ENCODE data around the gene CEP170.
"Not testable (repeated sequence)": the region's sequence is repeated elsewhere in the genome, so short reads cannot be mapped to it uniquely, and the experiment has no call there.

The CEP170 gene

DNA sequence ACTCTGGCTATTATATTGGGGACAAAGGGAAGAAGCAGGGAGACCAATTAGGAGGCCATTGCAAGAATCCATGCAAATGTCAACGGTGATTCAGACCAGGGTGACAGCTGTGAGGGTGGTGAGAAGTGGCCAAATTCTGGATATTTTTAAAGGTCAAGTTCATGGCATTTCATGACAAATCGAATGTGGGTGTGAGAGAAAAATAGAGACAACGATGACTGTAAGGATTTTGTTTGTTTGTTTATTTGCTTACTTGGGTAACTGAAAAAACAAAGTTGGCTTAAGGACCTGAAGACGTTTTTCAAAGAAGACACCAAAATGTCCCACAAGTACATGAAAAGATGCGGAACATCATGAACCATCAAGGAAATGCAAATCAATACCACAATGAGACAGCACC, 150.6 kb downstream of the CEP170 start:
- intact Hi-C loops (cut with DNase I); DNase-seq: not testable (repeated sequence)

DNA sequence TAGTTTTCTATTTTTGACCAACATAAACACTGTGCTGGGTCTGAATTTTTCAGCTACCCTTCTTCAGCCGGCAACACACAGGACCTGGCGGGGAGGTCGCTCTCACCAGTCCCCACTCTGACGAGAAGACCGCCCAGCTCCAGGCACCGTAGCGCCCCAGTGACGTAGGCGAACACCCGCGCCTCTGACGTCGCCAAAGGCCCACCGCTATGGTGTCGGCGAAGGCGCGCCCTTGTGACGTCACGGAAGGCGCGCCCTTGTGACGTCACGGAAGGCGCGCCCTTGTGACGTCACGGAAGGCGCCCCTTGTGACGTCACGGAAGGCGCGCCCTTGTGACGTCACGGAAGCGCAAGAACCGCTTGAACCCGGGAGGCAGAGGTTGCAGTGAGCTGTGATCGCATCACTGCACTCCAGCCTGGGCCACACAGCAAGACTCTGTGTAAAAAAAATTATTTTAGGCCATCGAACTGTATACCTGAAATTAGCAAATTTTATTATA, 153.5 kb downstream of the CEP170 start:
- peak in 5 of 10 donors; percentile 12 to 83 (median 64) for DNase-seq
- intact Hi-C loops (cut with DNase I): not testable (repeated sequence)

DNA sequence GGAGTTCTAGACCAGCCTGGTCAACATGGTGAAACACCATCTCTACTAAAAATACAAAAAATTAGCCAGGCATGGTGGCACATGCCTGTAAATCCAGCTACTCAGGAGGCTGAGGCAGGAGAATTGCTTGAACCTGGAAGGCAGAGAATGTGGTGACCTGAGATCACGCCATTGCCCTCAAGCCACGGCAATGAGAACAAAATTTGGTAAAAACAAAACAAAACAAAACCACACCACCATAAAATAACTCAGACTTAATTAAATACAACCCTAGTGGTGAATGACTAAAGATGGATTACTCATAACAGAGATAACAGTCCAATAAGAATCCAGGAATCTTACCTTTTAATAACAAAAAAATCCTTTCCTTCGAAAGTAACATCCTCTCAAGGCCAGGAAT, 167.7 kb downstream of the CEP170 start:
- DNase-seq; intact Hi-C loops (cut with DNase I): not testable (repeated sequence)

Measured in posterior cingulate gyrus (tissue), 11 donors.